Measurements from ENCODE around the gene CLDN2. TPM values are rescaled to one million over a fixed set of nuclear protein-coding genes. Genes with fewer than 3 reads are reported as not detected.
A peak's percentile ranks its signal among the peaks of the same experiment; 100 is the strongest.

Gene CLDN2
- total and polyA plus RNA-seq, 10 of the 15 experiments (the other 5 are each of a cell fraction or from before 2014, with no cell fraction given) = 0.06 TPM; not detected in 9

DNA sequence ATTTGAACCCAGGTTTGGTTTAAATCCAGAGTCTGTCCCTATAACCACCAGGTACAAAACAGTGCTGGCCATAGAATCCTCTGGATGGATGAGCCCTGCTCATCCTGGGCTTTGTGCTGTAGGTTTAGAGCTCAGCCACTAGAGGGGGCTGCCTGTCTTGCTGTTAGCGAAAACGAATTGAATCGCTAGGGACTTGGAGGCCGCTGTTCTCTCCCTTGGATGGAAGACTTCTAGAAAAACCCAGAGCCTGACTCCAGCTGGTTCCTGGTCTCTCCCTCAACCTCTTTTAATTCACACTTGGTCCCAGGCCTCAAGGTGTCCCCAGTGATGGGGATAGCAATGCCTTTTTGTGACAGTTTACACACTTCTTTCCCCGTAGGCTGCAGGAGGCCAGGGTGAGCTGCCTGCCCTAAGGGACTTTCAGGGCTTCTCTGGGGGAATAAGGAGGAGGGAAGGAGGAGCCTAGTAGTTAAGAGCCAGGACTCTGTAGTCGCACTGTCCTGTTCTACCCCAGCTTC, 25.8 kb upstream of the CLDN2 start:
- TF ChIP-seq SMC3 (IDR thresholded peaks at IDR 0.05; ENCODE audit: borderline replicate concordance, low read length) (peak; percentile 46; the same call in 1 of the 2 replicates), BHLHE40 (IDR thresholded peaks at IDR 0.05; ENCODE audit: borderline replicate concordance in 1 of 2, low read depth in 2 of 2, low read length in 1 of 2) (no peak), RAD21 (IDR thresholded peaks at IDR 0.05; ENCODE audit: insufficient read depth, low read depth, low read length) (peak; percentile 63), BMI1 (IDR thresholded peaks at IDR 0.05; ENCODE audit: borderline replicate concordance) (no peak)
- TF ChIP-seq, protein P1, sequence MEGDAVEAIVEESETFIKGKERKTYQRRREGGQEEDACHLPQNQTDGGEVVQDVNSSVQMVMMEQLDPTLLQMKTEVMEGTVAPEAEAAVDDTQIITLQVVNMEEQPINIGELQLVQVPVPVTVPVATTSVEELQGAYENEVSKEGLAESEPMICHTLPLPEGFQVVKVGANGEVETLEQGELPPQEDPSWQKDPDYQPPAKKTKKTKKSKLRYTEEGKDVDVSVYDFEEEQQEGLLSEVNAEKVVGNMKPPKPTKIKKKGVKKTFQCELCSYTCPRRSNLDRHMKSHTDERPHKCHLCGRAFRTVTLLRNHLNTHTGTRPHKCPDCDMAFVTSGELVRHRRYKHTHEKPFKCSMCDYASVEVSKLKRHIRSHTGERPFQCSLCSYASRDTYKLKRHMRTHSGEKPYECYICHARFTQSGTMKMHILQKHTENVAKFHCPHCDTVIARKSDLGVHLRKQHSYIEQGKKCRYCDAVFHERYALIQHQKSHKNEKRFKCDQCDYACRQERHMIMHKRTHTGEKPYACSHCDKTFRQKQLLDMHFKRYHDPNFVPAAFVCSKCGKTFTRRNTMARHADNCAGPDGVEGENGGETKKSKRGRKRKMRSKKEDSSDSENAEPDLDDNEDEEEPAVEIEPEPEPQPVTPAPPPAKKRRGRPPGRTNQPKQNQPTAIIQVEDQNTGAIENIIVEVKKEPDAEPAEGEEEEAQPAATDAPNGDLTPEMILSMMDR (IDR thresholded peaks at IDR 0.05 in 2 of 3, conservative IDR thresholded peaks at IDR 0.05 in 1 of 3; ENCODE audit: control insufficient read depth in 2 of 3, extremely low read depth in 1 of 3, insufficient read depth in 1 of 3, low read depth in 3 of 3, low read length in 3 of 3) = peak; percentile 79 to 85 (median 83)
- ATAC-seq (peak; percentile 79), DNase-seq (ENCODE audit: low read depth, low spot score) (no peak), FAIRE-seq (no peak)
- no peaks in the 10 kb centered on the region for H3K9me3 ChIP-seq (replicated peaks; ENCODE audit: control insufficient read depth, insufficient read depth, low read length)
- POLR2A ChIA-PET = no interaction called here
- 14% methylated on average over 6 of the region's 6 CpGs for WGBS (ENCODE audit: insufficient coverage, insufficient replicate concordance, low lambda C conversion rate, missing lambda C conversion rate)
- H3K4me1 ChIP-seq (ENCODE audit: control insufficient read depth, insufficient read depth, low read length) = no peaks in the 10 kb centered on the region
- H3K79me2 ChIP-seq (ENCODE audit: control insufficient read depth, insufficient read depth, low read length) = no peaks in the 10 kb centered on the region
- no peak overlapping the region for H3K27ac ChIP-seq (ENCODE audit: control insufficient read depth, insufficient read depth)
- BruUV-seq (replicated peaks) = no TSS peak
- no peaks in the 10 kb centered on the region; a peak in 1 of 4 replicates for H3K27me3 ChIP-seq (replicated peaks in 1 of 2; ENCODE audit: control insufficient read depth in 2 of 2, insufficient read depth in 2 of 2, low read length in 1 of 2)
- intact Hi-C loops (cut with micrococcal nuclease; ENCODE audit: unreplicated experiment) = loop anchor here (5.0 to 10.0 kb wide), 3 partner anchors 410 to 1000 kb away; no protein-coding TSS in a partner anchor
- in situ Hi-C loops (cut with MboI) = no loop called here
- CTCF ChIA-PET = interaction anchor here (0.7 to 3.6 kb wide), 20 partner anchors 9 to 888 kb away, joined by 3 to 16 read pairs (median 3); partner anchors contain the start of genes NCBP2L and RIPPLY1
- H3K4me2 ChIP-seq (ENCODE audit: control insufficient read depth, insufficient read depth) = no peak overlapping the region
- SMC1A ChIA-PET (ENCODE audit: uncharacterized antibody, unreplicated experiment) = interaction anchor here (0.9 to 1.0 kb wide), 2 partner anchors 20 to 55 kb away, joined by 3 read pairs; no protein-coding TSS in a partner anchor
- H3K36me3 ChIP-seq (ENCODE audit: control insufficient read depth in 2 of 2, insufficient read depth in 2 of 2, low read length in 1 of 2) = no peaks in the 10 kb centered on the region
- no peak overlapping the region for H2AFZ ChIP-seq (ENCODE audit: control insufficient read depth, low read depth, low read length)
- no peak overlapping the region for H3K9ac ChIP-seq (ENCODE audit: control insufficient read depth, insufficient read depth, low read length)
- no peak overlapping the region for H3K4me3 ChIP-seq
- RAD21 ChIA-PET (ENCODE audit: unreplicated experiment) = interaction anchor here (1.2 to 1.3 kb wide), 2 partner anchors 9 to 20 kb away, joined by 4 to 6 read pairs; partner anchors contain the start of gene RIPPLY1
- no peaks in the 10 kb centered on the region for H4K20me1 ChIP-seq (ENCODE audit: control insufficient read depth, insufficient read depth)
